GM21576 (cell line): Measurements from ENCODE around the gene AGO3.

Experiments
- ATAC-seq: cut with Tn5 transposase; IDR thresholded peaks from one replicate; pipeline ENCODE4 v1.9.1; 2021; ENCODE audit warnings: mild to moderate bottlenecking, moderate library complexity; ENCODE audit not compliant: unreplicated experiment

Gene AGO3

DNA sequence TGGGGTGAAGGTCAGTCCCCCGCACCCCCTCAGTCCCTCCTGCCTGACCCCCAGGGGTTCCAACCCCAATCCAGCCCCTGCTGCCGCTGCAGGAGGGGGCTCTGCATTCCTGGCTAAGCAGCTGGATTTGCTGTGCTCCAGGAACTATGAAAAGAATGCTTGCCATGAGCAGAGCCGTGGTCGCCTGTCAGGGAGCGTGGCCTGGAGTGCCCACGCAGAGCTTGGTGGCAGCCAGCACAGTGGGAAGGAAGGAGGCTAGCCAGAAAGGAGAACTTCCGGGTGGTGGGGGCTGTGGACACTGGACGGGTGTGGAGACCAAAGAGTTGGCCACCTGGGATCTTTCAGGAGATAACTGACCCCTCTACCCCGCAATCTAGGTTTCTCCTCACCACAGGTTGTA lies 188.6 kb downstream of the AGO3 start:
- ATAC-seq, result no peak
